ENCODE results near the gene LANCL2.
"Not testable (repeated sequence)": the region's sequence is repeated elsewhere in the genome, so short reads cannot be mapped to it uniquely, and the experiment has no call there.

LANCL2 gene, protein sequence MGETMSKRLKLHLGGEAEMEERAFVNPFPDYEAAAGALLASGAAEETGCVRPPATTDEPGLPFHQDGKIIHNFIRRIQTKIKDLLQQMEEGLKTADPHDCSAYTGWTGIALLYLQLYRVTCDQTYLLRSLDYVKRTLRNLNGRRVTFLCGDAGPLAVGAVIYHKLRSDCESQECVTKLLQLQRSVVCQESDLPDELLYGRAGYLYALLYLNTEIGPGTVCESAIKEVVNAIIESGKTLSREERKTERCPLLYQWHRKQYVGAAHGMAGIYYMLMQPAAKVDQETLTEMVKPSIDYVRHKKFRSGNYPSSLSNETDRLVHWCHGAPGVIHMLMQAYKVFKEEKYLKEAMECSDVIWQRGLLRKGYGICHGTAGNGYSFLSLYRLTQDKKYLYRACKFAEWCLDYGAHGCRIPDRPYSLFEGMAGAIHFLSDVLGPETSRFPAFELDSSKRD

DNA sequence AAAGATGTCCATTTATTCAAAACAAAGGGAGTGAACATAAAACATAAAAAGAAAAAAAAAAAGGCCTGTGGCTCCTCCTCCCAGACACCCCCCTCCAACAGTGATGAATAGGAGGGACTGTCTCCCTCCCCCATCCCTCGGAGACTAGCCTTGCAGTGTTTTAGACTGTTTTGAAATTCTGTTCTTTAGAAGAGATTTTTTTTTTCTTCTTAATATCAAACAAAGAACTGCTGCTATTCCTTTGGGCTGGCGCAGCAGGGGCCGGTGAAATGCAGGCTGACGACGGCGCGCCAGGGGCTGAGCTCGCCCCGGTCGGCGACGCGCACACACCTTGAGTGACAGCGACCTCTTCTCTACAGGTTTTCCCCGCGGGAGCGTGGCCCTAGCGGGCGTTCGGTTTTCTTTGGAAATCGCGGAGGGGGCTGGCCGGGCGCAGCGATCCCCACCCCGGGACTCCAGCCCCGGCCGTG lies at the start of gene LANCL2:
Gene LANCL2 (plus strand): TSS at position 133 of the 470 bp plus-strand sequence. CDS start 689 bp downstream, outside the sequence.
- in situ Hi-C loops (cut with HindIII; ENCODE audit: low sequenced_read_pairs): no loop called here

DNA sequence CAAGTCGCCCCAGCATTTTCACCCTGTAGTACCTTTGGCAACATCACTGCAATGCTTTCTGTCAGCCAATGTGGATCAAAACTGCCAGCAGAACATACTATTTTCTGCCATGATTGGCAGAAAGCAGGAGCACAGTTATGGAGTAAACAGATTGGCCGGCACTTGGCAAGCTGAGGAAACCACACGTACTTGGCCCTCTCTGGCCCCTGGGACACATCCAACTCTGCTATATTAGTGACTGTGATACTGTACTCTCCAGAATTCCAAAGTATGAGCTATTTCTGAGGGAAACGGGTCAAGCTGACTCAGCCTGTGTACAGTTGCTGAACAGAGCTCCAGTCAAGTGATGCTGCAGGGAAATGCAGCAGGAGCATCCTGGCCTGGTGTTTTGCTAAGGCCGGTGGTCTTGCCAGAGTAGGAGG lies 39.8 kb upstream of the LANCL2 start:
- in situ Hi-C loops (cut with HindIII; ENCODE audit: low sequenced_read_pairs): no loop called here

DNA sequence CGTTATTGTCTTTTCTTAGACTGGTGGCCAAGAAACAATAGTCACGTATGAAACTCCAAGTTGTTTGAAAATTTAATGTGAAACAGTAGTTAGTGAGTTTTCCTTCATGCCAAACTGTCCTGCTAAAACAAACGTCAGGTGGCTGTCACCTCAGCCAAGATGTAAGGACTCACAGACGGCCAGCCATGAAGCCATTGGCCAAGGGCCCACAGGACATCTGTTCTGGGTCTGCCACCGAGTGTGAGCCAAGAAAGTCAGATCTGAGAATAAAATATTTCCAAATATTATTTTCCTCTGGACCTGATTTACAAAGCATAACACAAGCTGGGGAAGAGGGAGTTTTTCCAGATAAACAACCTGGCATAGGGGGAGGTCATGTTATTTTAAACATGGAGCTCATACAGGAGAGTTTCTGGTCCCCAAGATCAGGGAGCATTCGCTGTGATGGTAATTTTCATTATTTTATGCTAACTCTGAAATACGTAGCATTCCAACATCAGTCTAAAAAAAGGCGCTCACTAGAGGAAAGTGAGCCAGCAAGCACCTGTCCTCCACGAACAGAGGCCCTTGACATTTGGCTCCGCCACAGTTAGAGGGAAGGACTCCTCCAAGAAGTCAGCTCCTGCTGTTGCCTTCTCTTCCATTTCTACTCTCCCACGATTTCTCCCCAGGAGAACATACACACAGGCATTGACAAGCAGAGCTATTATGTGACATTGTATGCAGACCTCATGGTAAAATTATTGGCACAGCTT lies 38.9 kb upstream of the LANCL2 start:
- in situ Hi-C loops (cut with HindIII; ENCODE audit: low sequenced_read_pairs): no loop called here

DNA sequence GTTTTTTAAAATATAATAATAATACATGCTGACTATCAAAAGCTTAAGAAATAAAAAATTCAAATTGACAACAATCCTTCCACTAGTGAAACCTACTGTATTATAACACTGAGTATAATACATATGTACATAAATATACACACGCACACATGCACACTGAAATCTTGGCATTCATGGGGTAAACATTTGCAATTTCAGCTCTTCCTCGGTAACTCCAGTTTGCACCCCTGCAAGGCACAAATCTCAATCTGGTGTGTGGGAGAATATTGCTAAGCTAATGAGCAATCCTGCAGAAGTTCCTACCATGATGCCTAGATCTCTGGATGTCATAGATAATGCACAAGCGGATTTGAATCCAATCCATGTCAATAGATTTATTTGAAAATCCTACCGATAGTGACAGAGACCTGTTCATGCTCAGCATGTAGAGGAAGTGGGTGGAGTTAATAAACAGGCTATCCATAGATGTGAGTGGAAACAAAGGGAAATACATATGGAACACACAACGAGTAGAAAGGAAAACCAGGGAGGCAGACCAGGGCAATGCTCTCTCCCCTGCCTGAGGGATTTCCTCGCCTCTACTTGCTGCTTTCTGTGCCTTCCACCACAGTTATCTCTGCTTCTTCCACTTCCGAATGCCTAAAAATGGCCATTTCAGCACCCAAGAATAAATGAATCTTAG lies 38.1 kb upstream of the LANCL2 start:
- in situ Hi-C loops (cut with HindIII; ENCODE audit: low sequenced_read_pairs): no loop called here

DNA sequence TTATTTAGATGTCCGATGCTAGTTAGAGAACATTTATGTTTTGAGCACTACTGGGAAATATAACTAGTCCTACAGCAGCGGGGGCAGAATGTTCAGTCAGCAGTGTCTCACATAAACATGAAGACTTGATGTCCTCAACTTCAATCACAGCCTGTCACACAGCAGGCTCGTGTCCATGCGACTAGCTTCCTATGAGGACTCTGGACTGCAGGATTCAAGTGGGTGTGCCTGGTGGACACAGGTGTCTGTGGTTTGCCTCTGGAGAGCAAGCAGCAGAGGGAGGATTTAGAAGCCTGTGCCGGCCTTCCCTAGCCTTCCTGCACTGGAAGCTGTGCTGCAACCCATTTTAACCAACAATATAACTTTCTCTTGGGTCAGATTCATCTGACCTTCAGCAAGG lies 30.0 kb upstream of the LANCL2 start:
- in situ Hi-C loops (cut with HindIII; ENCODE audit: low sequenced_read_pairs): no loop called here

DNA sequence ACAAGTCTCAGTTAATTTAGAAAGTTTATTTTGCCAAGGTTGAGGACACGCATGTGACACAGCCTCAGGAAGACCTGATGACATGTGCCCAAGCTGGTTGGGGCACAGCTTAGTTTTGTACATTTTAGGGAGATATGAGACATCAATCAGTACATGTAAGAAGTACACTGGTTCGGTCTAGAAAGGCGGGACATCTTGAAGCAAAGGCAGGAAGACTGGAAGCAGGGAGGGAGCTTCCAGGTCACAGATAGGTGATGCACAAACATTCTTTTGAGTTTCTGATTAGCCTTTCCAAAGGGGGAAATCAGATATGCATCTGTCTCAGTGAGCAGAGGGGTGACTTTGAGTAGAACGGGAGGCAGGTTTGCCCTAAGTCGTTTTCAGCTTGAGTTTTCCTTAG lies 29.4 kb upstream of the LANCL2 start:
- in situ Hi-C loops (cut with HindIII; ENCODE audit: low sequenced_read_pairs): no loop called here

DNA sequence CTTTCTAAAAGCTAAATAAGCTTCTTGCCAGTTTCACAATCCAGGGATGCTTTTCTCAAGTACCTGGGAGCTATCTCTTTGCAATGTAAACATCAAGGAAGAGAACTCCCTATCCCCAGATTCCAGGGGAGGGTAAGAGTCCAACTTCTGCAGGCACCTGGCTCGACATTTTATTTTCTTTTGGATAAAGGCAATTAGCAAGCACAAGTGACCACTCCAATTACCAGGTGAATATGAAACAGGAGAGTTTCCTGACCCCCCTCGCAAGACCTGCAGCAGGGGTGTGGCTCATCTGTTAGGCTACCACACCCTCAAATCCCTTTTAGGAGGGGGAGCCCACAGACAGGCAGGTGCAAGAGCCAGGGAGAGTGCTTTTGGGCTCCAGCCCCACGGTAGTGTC lies 28.6 kb upstream of the LANCL2 start:
- in situ Hi-C loops (cut with HindIII; ENCODE audit: low sequenced_read_pairs): no loop called here

DNA sequence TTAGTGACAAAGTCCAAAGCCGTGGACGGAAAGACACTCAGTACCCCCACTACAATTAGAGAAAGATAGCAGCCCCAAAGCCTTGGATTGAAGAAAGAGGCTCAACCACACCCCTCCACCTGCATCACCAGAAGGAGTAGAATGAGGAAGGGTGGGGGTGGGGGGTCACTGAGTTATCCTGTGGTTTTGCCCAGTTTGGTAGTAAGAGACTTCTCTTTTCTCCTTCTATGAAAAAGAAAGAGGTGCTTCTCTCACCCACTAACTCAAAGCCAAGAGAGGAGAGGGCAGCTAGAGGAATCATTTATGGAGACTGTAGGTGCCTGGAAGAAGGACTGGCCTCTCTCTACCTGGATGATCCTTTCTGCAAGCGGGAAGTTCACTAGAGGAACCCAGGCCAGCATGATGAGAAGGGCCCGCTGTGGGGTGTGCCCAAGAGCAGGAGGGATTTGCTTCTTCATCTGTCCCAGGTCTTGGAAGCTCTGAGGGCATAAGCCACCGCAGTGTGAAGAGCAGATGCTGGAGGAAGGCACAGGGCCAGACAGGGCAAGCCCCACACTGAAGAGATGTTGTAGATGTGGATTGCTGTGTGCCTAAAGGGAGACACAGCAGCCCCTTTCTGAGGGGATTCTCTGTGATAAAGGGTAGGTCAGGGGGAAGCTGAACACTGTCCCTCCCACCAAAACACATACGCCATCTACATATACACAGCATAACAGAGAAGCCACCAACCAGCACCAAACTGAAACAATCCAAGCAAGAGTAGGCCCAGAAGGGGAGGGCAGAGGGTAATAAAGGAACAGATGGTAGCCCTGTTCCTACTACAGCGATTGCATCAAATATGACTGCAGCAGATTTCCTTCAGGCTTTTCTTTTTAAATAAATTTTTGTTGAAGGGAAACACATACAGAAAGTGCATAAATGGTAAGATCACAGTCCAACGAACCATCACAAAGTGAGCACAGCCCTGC lies 25.8 kb upstream of the LANCL2 start:
- in situ Hi-C loops (cut with HindIII; ENCODE audit: low sequenced_read_pairs): no loop called here

DNA sequence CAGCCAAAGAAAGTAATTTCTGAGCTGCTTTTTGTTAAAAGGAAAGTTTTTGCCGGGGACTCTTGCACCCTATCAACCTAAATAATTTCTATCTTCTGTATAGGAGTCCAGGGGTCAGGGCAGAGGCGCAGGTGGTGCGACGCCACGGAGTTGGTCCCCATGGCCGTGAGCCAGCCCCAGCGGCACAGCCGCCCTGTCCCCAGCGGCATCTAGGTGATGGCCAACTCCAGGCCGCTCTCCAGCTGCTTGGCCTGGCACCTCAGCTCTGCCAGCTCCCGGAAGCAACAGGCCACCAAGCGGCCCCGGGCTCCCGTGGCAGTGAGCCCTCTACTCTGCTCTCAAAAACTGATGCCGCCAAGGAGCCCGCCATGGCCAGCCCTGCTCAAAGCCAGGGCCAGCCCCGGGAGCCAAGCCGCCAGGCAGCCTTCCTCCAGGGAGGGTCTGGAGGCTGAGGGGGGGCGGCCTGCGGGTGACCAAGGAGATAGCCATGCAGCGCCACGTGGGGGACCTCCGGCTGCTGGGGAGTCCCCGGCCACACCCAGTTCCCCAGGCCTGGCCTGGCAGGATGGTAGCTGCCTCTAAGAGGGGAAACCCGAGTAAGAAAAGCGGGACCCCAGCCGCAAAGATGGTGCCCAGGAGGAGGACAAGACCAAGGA lies 22.8 kb upstream of the LANCL2 start:
- in situ Hi-C loops (cut with HindIII; ENCODE audit: low sequenced_read_pairs): no loop called here

DNA sequence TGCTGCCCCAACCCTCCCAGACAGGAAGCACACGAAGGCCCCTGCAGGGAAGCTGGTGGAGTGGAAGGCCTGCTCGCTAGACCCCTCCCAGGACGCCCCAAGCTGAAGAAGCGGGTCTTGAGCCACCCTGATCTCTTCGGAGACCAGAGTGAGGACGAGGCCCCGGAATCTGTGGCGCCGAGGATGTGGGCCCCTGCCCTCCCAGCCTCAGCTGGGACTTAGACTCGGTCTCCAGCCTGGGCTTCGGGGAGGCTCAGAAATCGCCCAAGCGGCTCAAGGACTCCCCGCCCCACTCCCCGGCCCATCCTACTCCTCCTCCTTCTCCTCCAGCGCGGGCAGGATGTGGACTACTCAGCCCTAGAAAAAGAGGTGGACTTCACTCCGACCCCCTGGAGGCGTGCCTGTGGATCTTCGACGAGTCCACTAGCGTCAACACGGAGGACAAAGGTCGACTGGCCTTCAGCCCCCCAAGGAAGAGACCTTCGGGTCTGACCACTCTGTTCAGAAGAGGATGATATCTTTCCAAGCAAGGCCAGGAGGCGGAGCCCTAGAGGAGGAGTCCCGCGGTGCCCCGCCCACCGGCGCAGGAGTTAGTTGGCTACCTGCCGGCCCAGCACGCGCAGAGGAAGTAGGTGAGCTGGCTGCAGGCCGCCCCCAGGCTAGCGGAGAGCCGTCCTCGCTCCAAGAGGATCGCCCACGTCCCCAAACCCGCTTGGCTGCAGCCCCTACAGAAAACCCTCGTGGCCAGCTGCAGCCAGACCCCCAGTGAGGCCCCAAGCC lies 21.9 kb upstream of the LANCL2 start:
- in situ Hi-C loops (cut with HindIII; ENCODE audit: low sequenced_read_pairs): no loop called here

DNA sequence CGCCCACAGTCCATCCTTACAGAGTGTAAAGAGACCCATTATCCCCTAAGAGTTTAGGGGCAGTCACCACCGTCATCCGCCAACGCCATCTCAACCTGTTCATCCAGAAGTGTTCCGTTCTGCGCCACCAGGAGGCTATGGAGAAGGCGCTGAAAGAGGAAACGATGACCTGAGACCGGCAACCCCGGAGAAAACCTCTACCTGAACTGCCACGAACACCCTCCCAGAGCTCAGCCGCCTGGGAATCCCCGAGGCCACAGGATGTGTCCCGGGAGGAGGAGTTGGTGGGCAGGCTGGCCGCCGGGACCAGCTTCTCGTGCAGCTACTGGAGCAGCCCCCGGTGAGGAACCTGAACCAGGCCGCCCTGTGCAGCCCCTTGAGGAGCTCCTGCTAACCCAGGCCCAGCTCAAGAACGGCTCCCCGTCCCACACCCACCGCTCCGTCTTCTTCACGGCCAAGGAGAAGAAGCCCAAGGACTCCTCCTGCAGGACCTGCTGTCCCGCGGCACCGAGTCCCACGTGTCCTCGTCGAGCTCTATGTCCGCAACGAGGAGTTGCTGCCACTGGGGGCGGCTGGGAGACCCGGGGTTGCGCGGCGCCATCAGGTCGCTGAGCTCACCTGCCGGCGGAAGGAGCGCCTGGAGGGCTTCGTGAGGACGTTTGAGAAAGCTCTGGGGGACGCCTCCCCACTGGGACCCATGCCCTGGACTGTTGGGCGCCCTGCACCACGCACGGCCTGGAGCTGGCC lies 21.1 kb upstream of the LANCL2 start:
- in situ Hi-C loops (cut with HindIII; ENCODE audit: low sequenced_read_pairs): no loop called here

DNA sequence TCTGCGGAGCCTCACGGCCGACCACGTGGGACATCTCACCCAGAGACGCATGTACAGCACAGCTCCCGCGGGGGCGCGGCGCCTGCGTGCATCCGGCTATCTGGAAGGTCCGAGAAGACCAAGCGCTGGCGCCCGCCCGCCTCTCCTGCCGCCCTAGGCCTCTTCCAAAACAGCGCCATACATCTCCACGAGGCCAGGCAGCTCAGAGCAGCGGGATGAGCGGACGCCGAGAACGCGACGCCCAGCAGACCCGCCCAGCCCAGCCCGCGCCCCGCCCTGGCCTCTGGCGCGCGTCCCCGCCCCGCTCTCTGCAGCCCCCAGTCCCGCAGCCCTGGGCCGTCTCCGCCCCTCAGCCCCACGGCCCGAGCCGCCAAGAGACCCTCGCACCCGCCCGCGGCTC lies 20.3 kb upstream of the LANCL2 start:
- in situ Hi-C loops (cut with HindIII; ENCODE audit: low sequenced_read_pairs): no loop called here

DNA sequence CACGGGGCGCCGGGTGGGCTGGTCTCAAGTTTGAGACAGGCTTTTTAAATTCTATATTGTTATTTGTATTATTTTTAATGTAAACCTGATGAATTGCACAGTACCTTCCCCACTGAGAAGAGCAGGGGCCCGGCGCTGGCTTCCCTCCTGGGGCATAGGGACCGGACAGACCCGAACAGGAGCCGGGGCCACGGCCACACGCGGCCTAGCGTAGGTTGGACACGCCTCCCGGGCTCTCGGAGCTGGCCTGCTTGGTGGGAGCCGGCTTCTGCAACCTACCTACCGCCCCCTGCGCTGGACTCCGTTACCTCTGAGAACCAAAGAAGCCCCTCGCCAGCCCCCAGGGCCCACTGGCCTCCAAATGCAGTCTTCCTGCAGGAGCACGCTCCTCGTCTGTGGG lies 19.8 kb upstream of the LANCL2 start:
- in situ Hi-C loops (cut with HindIII; ENCODE audit: low sequenced_read_pairs): no loop called here

DNA sequence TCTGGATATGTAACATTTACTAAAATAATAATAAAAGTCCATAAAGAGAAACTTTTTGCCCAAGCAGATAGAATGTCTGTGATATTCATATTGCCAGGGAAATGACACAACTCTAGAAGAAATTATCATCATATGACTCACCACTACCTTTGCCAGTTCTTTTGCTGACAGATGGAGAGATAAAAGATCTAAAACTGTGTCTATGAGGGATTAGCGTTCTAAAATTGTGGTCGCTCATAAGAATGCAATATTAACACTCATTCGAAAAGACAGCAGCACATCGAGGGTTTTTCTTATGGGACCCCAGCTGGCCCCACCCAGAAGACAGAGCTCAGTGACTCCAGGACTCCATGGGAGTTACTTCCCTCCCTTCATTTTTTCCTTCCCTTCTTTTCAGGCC lies 16.6 kb upstream of the LANCL2 start:
- in situ Hi-C loops (cut with HindIII; ENCODE audit: low sequenced_read_pairs): no loop called here

DNA sequence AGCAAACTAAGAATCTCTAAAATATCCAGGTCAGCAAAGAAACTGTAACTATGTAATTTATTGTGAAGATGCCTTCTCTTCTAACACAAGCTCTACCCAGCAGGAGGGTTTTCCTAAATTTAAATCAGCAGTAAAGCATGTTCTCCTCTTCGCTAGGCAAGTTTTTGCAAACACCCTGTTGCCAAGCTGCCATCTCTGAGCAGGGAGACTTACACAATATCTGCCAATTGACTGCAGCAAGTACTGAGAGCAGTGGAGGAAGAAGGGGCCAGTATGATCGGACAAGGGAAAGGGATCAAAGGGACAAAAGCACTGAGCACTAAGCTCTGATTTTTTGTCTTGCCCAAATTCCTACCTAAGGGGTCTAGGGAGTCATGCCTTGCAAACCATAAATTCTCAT lies 16.0 kb upstream of the LANCL2 start:
- in situ Hi-C loops (cut with HindIII; ENCODE audit: low sequenced_read_pairs): no loop called here

DNA sequence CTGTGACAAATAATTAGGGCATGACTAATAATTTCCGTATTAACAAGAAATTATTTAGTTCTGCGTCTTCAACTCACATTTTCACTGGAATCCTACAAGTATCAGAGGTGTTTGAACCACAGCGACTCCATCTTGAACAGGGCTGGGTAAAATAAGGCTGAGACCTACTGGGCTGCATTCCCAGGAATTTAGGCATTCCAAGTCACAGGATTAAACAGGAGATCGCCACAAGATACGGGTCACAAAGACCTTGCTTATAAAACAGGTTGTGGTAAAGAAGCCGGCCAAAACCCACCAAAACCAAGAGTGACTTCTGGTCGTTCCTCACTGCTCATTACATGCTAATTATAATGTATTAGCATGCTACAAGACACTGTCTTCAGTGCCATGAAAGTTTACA lies 14.9 kb upstream of the LANCL2 start:
- in situ Hi-C loops (cut with HindIII; ENCODE audit: low sequenced_read_pairs): no loop called here

DNA sequence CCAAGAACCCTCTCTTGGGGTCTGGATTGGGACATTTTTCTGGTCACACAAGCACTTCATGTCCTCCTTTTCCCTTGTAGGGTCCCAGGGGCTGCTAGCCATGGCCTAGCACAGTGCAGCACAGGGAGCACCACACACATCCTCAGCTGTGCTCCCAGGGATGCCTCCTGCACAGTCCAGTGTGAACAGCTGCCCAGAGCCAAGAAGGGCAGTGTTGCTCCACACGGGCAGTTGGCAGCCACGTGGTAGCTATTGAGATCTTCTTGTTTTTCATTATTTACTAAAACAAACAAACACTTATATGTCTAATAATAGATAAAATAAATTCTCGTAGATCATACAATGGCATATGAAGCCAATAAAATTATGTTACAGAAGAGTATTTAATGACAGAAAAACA lies 13.9 kb upstream of the LANCL2 start:
- in situ Hi-C loops (cut with HindIII; ENCODE audit: low sequenced_read_pairs): no loop called here

DNA sequence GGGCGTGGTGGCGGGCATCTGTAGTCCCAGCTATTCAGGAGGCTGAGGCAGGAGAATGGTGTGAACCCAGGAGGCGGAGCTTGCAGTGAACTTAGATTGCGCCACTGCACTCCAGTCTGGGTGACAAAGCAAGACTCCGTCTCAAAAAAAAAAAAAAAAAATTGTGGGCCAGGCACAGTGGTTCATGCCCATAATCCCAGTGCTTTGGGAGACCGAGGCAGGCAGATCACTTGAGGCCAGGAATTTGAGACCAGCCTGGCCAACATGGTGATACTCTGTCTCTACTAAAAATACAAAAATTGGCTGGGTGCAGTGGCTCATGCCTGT lies 12.2 kb upstream of the LANCL2 start:
- in situ Hi-C loops (cut with HindIII; ENCODE audit: low sequenced_read_pairs): not testable (repeated sequence)

DNA sequence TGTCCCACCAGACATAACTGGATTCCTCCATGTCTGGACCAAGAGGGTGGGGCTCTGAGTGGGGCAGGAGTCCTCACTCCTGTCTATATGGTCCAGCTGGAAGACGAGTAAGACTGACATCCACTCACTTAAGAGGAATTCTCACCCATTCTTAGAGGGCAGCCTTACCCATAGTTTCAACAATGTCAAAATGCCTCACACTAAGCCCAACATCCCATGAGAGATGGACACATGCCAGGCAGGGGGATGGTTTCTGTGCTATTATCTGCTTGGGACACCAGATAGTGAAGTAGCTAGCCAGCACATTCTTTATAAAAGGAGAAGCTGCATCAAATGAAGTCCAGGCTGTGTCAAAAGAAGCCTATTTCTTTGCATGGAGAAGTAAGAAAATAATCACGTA lies 4.7 kb upstream of the LANCL2 start:
- in situ Hi-C loops (cut with HindIII; ENCODE audit: low sequenced_read_pairs): no loop called here
